Stimulated activated CD4-positive, alpha-beta T cell treated with anti-CD3 and anti-CD28 coated beads, Interleukin-15, amount 100 ng/mL, for 24 hours (primary cell): Measurements from ENCODE around the gene VMAC.

Experiments
- DNase-seq: peaks from one replicate; pipeline ENCODE4 v3.0.0-alpha.2; 2020

The VMAC gene

GRCh38 chr19:5905114-5905778, 574 bp downstream of the VMAC start:
- DNase-seq, result no peak

GRCh38 chr19:5907241-5907640, 2.6 kb downstream of the VMAC start:
- peak; percentile 21 for DNase-seq

GRCh38 chr19:5908773-5909442, 4.2 kb downstream of the VMAC start:
- DNase-seq, result no peak

GRCh38 chr19:5910638-5910907, 5.9 kb downstream of the VMAC start:
- DNase-seq, result no peak

GRCh38 chr19:5911366-5911765, 6.7 kb downstream of the VMAC start:
- DNase-seq, result no peak

GRCh38 chr19:5913739-5914357, 9.2 kb downstream of the VMAC start, which contains the start of gene CAPS:
CAPS (plus strand) TSS chr19:5914254; CDS start chr19:5914407, 153 bp downstream.
- DNase-seq, result no peak

- DNase-seq, result no peak
Observed at GRCh38 chr19:5914358-5914774, 9.7 kb downstream of the VMAC start.

- no peak for DNase-seq
Observed at GRCh38 chr19:5914946-5915781, 10.5 kb downstream of the VMAC start.

- DNase-seq, result no peak
Observed at GRCh38 chr19:5915782-5916165, 11.1 kb downstream of the VMAC start.

- no peak for DNase-seq
Observed at GRCh38 chr19:5916181-5916708, 11.6 kb downstream of the VMAC start.

GRCh38 chr19:5917431-5918107, 12.9 kb downstream of the VMAC start:
- DNase-seq, result no peak

- no peak for DNase-seq
Observed at GRCh38 chr19:5918463-5919079, 13.9 kb downstream of the VMAC start.

- no peak for DNase-seq
Observed at GRCh38 chr19:5921516-5922160, 17.0 kb downstream of the VMAC start.

GRCh38 chr19:5922161-5922545, 17.5 kb downstream of the VMAC start:
- no peak for DNase-seq

- no peak for DNase-seq
Observed at GRCh38 chr19:5923356-5923755, 18.7 kb downstream of the VMAC start.

GRCh38 chr19:5925830-5926427, 21.3 kb downstream of the VMAC start:
- DNase-seq, result no peak

GRCh38 chr19:5926641-5927440, 22.2 kb downstream of the VMAC start:
- DNase-seq, result no peak

GRCh38 chr19:5927441-5927821, 22.8 kb downstream of the VMAC start:
- DNase-seq, result no peak

- no peak for DNase-seq
Observed at GRCh38 chr19:5929179-5929578, 24.5 kb downstream of the VMAC start.

GRCh38 chr19:5929625-5930024, 25.0 kb downstream of the VMAC start:
- no peak for DNase-seq
